Measurements from ENCODE around the gene PAK6.

PAK6 gene

GRCh38 chr15:40287968-40288367 is 49.1 kb downstream of the PAK6 start:
- TF ChIP-seq CTCF (IDR thresholded peaks at IDR 0.05; ENCODE audit: control insufficient read depth, insufficient read depth, low read depth, low read length, missing control alignments) = no peak
- no peak for DNase-seq (ENCODE audit: low read depth)
- H3K4me3 ChIP-seq (ENCODE audit: control insufficient read depth, low read depth, low read length) = no peak overlapping the region

- no peak for TF ChIP-seq CTCF (IDR thresholded peaks at IDR 0.05; ENCODE audit: control insufficient read depth, insufficient read depth, low read depth, low read length, missing control alignments)
- no peak overlapping the region for H3K4me3 ChIP-seq (ENCODE audit: control insufficient read depth, low read depth, low read length)
- DNase-seq (ENCODE audit: low read depth) = no peak
These were observed 50.4 kb downstream of the PAK6 start for GRCh38 chr15:40289140-40289775.

GRCh38 chr15:40290545-40290917 is 51.7 kb downstream of the PAK6 start:
- no peak for TF ChIP-seq CTCF (IDR thresholded peaks at IDR 0.05; ENCODE audit: control insufficient read depth, insufficient read depth, low read depth, low read length, missing control alignments)
- no peak for DNase-seq (ENCODE audit: low read depth)
- H3K4me3 ChIP-seq (ENCODE audit: control insufficient read depth, low read depth, low read length) = no peak overlapping the region

- TF ChIP-seq CTCF (IDR thresholded peaks at IDR 0.05; ENCODE audit: control insufficient read depth, insufficient read depth, low read depth, low read length, missing control alignments) = no peak
- DNase-seq (ENCODE audit: low read depth) = no peak
- H3K4me3 ChIP-seq (ENCODE audit: control insufficient read depth, low read depth, low read length) = peak overlapping the region; percentile 22
These were observed 52.2 kb downstream of the PAK6 start for GRCh38 chr15:40290918-40291574.

- no peak for DNase-seq (ENCODE audit: low read depth)
- no peak for TF ChIP-seq CTCF (IDR thresholded peaks at IDR 0.05; ENCODE audit: control insufficient read depth, insufficient read depth, low read depth, low read length, missing control alignments)
- no peak overlapping the region for H3K4me3 ChIP-seq (ENCODE audit: control insufficient read depth, low read depth, low read length)
These were observed 53.4 kb downstream of the PAK6 start for GRCh38 chr15:40292246-40292645.

GRCh38 chr15:40293006-40293405 is 54.1 kb downstream of the PAK6 start:
- no peak for DNase-seq (ENCODE audit: low read depth)
- no peak overlapping the region for H3K4me3 ChIP-seq (ENCODE audit: control insufficient read depth, low read depth, low read length)
- TF ChIP-seq CTCF (IDR thresholded peaks at IDR 0.05; ENCODE audit: control insufficient read depth, insufficient read depth, low read depth, low read length, missing control alignments) = no peak

Measured in AG09309 (cell line).